ENCODE data around the gene TAP1. TPM values are rescaled to one million over a fixed set of nuclear protein-coding genes. Genes with fewer than 3 reads are reported as not detected.

TAP1 gene
- 111 and 118 TPM in 2 replicates for total RNA-seq

GRCh38 chr6:32853541-32854375, at the start of gene TAP1, which contains the start of gene PSMB9:
Gene TAP1, minus strand, starts transcription at chr6:32853704. Its CDS starts 68 bp downstream, at chr6:32853636.
Gene PSMB9, plus strand, starts transcription at chr6:32854192. Its CDS starts 38 bp downstream, at chr6:32854230.

GRCh38 chr6:32843979-32844838, 9.3 kb downstream of the TAP1 start, which contains the start of gene PSMB8:
Gene PSMB8, minus strand, starts transcription at chr6:32844047. Its CDS starts 51 bp downstream, at chr6:32843996.

GRCh38 chr6:32838114-32838958, 15.2 kb downstream of the TAP1 start, which contains the start of gene TAP2:
Gene TAP2, minus strand, starts transcription at chr6:32838739. Its CDS starts 506 bp downstream, at chr6:32838233.

GRCh38 chr6:32816746-32817204, 36.7 kb downstream of the TAP1 start, which contains the start of gene HLA-DOB:
Gene HLA-DOB, minus strand, starts transcription at chr6:32817002. Its CDS starts 51 bp downstream, at chr6:32816951.

Other genes with a start within 250 kb of the TAP1 start
- gene HLA-DQA1, start 216.3 kb downstream of the TAP1 start, total RNA-seq = not detected in 2 replicates
- 0.10 TPM in 1 of 2 replicates, not detected in the other for gene HLA-DQB1, start 187.0 kb downstream of the TAP1 start, total RNA-seq
- not detected in 2 replicates for gene HLA-DQA2, start 112.3 kb downstream of the TAP1 start, total RNA-seq
- not detected in 2 replicates for gene HLA-DQB2, start 90.2 kb downstream of the TAP1 start, total RNA-seq
- 0.10 and 0.13 TPM in 2 replicates for gene HLA-DOB, start 36.7 kb downstream of the TAP1 start, total RNA-seq
- 31.0 and 34.9 TPM in 2 replicates for gene TAP2, start 15.0 kb downstream of the TAP1 start, total RNA-seq
- gene PSMB8, start 9.7 kb downstream of the TAP1 start, total RNA-seq = 158 and 164 TPM in 2 replicates
- 135 and 157 TPM in 2 replicates for gene PSMB9, start 488 bp upstream of the TAP1 start, total RNA-seq
- 1.2 and 1.3 TPM in 2 replicates for gene HLA-DMB, start 87.3 kb upstream of the TAP1 start, total RNA-seq
- gene HLA-DMA, start 99.4 kb upstream of the TAP1 start, total RNA-seq = 2.3 and 4.9 TPM in 2 replicates
- 98.5 and 99.9 TPM in 2 replicates for gene BRD2, start 114.9 kb upstream of the TAP1 start, total RNA-seq
- not detected in 2 replicates for gene HLA-DOA, start 155.9 kb upstream of the TAP1 start, total RNA-seq
- gene HLA-DPA1, start 219.9 kb upstream of the TAP1 start, total RNA-seq = 9.8 and 28.3 TPM in 2 replicates
- 31.0 and 37.8 TPM in 2 replicates for gene HLA-DPB1, start 222.3 kb upstream of the TAP1 start, total RNA-seq